ENCODE data around the gene FERD3L. TPM values are rescaled to one million over a fixed set of nuclear protein-coding genes. Genes with fewer than 3 reads are reported as not detected.

The FERD3L gene
- total RNA-seq, 1 experiment from 2014 or later: not detected

DNA sequence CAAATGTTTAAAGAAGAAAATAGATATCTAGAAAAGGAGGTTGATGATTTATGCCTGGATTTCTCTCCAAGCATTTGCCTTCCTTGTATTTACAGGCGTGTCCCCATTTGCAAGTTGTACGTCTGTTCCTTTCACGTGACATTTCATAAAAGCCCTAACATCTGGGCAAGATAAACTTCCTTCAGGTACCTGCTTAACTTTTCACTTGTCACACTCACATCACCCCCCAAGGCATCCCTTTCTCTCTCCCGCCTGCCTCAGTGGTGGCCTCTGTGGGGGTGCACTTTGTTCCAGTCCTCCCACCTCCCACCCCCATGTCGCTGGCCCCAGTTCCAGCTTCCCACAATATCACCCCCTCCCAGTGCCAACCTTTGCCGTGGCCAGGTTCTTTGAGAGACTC, 34.4 kb downstream of the FERD3L start:
- no peak overlapping the region for H3K27ac Mint-ChIP-seq
- no peaks in the 10 kb centered on the region for H3K36me3 Mint-ChIP-seq
- ATAC-seq: no peak
- no peak for DNase-seq (ENCODE audit: low spot score)
- peaks cover 100% of the 10 kb centered on the region for H3K27me3 Mint-ChIP-seq (ENCODE audit: low read depth)
- CTCF ChIA-PET: no interaction called here
- peaks cover 67% of the 10 kb centered on the region for H3K4me1 Mint-ChIP-seq
- POLR2A ChIA-PET: no interaction called here
- H3K4me3 Mint-ChIP-seq: peak overlapping the region; percentile 49
- no peaks in the 10 kb centered on the region for H3K9me3 Mint-ChIP-seq
- TF ChIP-seq TCF7 (CRISPR knock-in tag; IDR thresholded peaks at IDR 0.05; ENCODE audit: low read depth) (no peak), SOX15 (CRISPR knock-in tag; IDR thresholded peaks at IDR 0.05) (no peak), ZNF532 (CRISPR knock-in tag; IDR thresholded peaks at IDR 0.05; ENCODE audit: borderline replicate concordance) (no peak), ZNF423 (CRISPR knock-in tag; IDR thresholded peaks at IDR 0.05) (0 out of 2 replicates have a peak, but pooled peaks have one; percentile 6)

GRCh38 chr7:19110026-19110730, 35.0 kb downstream of the FERD3L start:
- CTCF ChIA-PET: no interaction called here
- Mint-ChIP-seq H3K4me1 (peaks cover 69% of the 10 kb centered on the region), H3K27ac (no peak overlapping the region), H3K27me3 (ENCODE audit: low read depth) (peaks cover 100% of the 10 kb centered on the region), H3K9me3 (no peaks in the 10 kb centered on the region), H3K4me3 (peak overlapping the region; percentile 14; the same call in 1 of the 2 replicates), H3K36me3 (no peaks in the 10 kb centered on the region)
- DNase-seq (ENCODE audit: low spot score) (no peak), ATAC-seq (no peak)
- TF ChIP-seq MYBL2 (CRISPR knock-in tag; IDR thresholded peaks at IDR 0.05) (no peak), NR2C2 (CRISPR knock-in tag; IDR thresholded peaks at IDR 0.05) (no peak), TEAD1 (CRISPR knock-in tag; IDR thresholded peaks at IDR 0.05) (no peak), CBFB (CRISPR knock-in tag; IDR thresholded peaks at IDR 0.05; ENCODE audit: low read depth) (no peak)
- TF ChIP-seq, protein P1, sequence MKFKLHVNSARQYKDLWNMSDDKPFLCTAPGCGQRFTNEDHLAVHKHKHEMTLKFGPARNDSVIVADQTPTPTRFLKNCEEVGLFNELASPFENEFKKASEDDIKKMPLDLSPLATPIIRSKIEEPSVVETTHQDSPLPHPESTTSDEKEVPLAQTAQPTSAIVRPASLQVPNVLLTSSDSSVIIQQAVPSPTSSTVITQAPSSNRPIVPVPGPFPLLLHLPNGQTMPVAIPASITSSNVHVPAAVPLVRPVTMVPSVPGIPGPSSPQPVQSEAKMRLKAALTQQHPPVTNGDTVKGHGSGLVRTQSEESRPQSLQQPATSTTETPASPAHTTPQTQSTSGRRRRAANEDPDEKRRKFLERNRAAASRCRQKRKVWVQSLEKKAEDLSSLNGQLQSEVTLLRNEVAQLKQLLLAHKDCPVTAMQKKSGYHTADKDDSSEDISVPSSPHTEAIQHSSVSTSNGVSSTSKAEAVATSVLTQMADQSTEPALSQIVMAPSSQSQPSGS (CRISPR knock-in tag; IDR thresholded peaks at IDR 0.05; ENCODE audit: borderline replicate concordance, low read depth): no peak
- POLR2A ChIA-PET: no interaction called here

DNA sequence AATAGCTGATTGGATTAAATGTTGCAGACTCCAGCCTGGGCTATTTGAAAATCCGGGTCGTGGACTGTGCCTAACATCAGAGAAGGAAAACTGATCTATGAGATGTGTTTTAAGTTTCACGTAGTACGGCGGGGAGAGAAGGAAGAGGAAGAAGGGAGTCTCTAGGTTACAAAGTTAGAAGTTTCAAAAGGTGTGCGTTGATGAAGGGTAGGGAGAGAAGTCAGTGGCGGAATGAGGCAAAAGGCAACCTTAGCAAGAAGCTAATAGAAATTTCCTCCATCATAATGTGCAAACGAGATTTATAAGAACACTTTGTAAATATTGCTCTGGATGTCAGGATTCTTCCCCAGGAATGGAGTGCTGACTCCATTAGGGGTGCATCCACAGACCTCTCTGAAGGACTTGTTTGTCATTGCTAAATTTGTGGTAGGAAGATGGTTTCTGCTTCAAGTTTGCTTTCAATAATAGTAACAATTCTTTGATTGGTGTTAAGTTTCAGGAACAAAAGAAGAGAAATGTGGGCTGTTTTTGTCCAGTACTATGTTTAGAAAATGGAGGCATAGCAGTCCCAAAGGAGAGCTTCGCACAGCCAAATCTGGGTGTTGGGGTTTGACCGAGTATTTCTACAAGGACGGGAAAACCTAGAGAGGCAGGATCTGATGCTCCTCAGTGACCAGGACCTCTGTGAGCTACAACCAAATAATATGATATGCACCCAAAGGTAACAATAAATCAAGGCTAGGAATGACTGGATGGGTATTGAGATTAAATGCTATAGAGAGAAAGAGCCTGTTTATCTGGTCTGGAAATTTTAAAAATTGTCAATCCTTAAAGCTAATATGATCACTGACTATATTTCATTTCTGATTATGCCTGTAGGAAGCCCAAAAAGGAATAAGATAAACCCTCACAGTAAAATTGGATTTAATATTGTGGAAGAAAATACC, 35.9 kb downstream of the FERD3L start:
- DNase-seq (ENCODE audit: low spot score) (no peak), ATAC-seq (no peak)
- Mint-ChIP-seq H3K36me3 (no peaks in the 10 kb centered on the region), H3K4me3 (peak overlapping the region; percentile 76), H3K27me3 (ENCODE audit: low read depth) (peaks cover 100% of the 10 kb centered on the region), H3K4me1 (peaks cover 73% of the 10 kb centered on the region), H3K9me3 (no peaks in the 10 kb centered on the region), H3K27ac (no peak overlapping the region)
- ChIA-PET CTCF (interaction anchor here (0.6 to 2.3 kb wide), 2 partner anchors 13 to 383 kb away, joined by 5 to 6 read pairs; no protein-coding TSS in a partner anchor), POLR2A (no interaction called here)
- TF ChIP-seq, protein P2, sequence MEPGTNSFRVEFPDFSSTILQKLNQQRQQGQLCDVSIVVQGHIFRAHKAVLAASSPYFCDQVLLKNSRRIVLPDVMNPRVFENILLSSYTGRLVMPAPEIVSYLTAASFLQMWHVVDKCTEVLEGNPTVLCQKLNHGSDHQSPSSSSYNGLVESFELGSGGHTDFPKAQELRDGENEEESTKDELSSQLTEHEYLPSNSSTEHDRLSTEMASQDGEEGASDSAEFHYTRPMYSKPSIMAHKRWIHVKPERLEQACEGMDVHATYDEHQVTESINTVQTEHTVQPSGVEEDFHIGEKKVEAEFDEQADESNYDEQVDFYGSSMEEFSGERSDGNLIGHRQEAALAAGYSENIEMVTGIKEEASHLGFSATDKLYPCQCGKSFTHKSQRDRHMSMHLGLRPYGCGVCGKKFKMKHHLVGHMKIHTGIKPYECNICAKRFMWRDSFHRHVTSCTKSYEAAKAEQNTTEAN (CRISPR knock-in tag; IDR thresholded peaks at IDR 0.05): no peak

Data from WTC11 (cell line).